KOPT-K1 (cell line): ENCODE measurements around the gene XPNPEP1.

Experiments
- H3K27ac ChIP-seq: fragments of 200-600 bp; sonication (generic); 2 replicates; pipeline ENCODE4 v1.5.1; 2016; ENCODE audit warnings: antibody characterized with exemption, mild to moderate bottlenecking, low read depth, low read length; ENCODE audit not compliant: poor library complexity, severe bottlenecking
- H3K36me3 ChIP-seq: fragments of 200-600 bp; sonication (generic); 2 replicates; pipeline ENCODE4 v1.5.1; 2017; ENCODE audit warnings: antibody characterized with exemption, mild to moderate bottlenecking, low read length, moderate library complexity; ENCODE audit not compliant: insufficient read depth
- H3K9me3 ChIP-seq: fragments of 200-600 bp; sonication (generic); 2 replicates; pipeline ENCODE4 v1.5.1; 2017; ENCODE audit warnings: antibody characterized with exemption, low read length, mild to moderate bottlenecking; ENCODE audit not compliant: insufficient read depth, poor library complexity, severe bottlenecking

Gene XPNPEP1

DNA sequence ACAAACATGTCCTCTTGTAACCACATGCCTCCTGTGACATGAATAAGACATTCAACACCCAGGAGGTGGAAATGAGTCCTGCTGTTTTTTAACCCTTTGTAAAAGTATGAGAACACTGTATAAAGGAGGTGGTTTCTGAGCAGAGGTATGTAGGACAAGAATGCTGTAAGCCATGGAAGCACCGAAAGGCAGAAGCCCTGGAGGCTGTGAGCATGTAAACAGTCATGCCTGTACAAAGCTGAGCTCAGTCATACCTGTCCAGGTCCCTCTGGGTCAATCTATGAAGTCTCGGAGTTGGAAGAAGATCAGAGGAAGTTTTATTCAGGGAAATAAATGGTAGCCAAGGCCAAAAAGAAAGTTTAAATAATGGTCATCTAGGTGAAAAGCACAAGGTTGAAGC lies 34.7 kb upstream of the XPNPEP1 start:
- no peaks in the 10 kb centered on the region for H3K36me3 ChIP-seq
- H3K27ac ChIP-seq: no peak overlapping the region
- H3K9me3 ChIP-seq: no peaks in the 10 kb centered on the region

GRCh38 chr10:109957092-109957797 lies 33.9 kb upstream of the XPNPEP1 start:
- Histone ChIP-seq H3K36me3 (no peaks in the 10 kb centered on the region), H3K27ac (no peak overlapping the region), H3K9me3 (no peaks in the 10 kb centered on the region)

GRCh38 chr10:109956454-109957091 lies 33.3 kb upstream of the XPNPEP1 start:
- H3K9me3 ChIP-seq: no peaks in the 10 kb centered on the region
- H3K27ac ChIP-seq: no peak overlapping the region
- no peaks in the 10 kb centered on the region for H3K36me3 ChIP-seq

DNA sequence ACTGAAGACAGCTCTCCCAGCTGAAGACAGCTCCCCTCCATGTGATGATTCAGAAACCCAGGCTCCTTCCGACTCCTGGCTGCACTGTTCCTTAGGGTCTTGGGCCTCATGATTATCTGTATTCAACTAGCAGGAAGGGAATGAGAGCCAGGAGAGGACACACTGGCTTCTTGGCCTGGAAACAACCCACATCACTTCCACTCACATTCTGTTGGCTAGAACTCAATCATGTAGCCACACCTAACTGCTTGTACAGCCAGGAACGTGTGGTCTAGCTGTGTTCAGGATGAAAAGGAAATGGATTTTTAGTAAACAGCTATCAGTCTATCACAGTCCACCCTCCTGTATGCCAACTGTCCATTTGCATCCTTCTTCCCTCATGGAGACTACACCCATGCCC lies 30.5 kb upstream of the XPNPEP1 start:
- no peaks in the 10 kb centered on the region for H3K9me3 ChIP-seq

GRCh38 chr10:109952526-109952925 lies 29.2 kb upstream of the XPNPEP1 start:
- Histone ChIP-seq H3K9me3 (no peaks in the 10 kb centered on the region), H3K27ac (no peak overlapping the region), H3K36me3 (no peaks in the 10 kb centered on the region)

More for the DNA sequence above, 30.5 kb upstream of the XPNPEP1 start:
- Histone ChIP-seq H3K36me3 (no peaks in the 10 kb centered on the region), H3K27ac (no peak overlapping the region)

DNA sequence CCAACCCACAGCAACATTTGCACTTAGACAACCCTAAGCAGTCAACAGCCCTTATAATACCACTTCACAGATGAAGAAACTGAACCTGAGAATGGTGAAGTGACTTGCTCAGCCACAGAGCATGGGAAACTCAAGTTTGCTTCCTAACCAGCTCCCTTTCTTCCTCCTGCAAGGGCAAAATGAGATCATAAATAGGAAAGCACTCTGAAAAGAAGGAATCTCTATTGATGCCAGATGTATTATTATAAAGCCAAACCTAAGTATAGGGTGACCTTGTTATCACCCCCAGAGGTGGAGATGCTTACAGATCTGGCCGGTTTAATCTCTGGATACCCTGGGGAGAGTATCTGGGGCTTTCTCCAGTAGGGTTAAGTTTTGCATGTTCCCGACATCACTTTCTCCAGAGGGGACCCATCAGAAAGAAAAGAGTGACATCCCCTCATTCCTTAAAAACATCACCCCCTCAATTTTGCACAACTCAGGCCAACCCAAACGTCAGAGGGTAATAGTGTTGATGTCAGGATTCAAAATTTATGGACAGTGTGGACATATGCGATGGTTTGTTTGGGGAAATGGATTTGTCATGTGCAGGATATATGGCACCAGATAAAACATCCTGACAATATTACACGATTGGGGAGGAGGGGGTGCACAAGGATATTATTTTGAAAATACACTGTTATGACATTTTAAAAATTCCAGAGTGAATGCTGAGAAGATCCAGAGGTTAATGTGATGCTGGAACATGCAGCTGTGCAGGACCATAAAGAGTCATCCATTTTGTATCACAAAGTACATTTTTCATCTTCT lies 24.0 kb upstream of the XPNPEP1 start:
- Histone ChIP-seq H3K27ac (no peak overlapping the region), H3K9me3 (no peaks in the 10 kb centered on the region), H3K36me3 (no peaks in the 10 kb centered on the region)

DNA sequence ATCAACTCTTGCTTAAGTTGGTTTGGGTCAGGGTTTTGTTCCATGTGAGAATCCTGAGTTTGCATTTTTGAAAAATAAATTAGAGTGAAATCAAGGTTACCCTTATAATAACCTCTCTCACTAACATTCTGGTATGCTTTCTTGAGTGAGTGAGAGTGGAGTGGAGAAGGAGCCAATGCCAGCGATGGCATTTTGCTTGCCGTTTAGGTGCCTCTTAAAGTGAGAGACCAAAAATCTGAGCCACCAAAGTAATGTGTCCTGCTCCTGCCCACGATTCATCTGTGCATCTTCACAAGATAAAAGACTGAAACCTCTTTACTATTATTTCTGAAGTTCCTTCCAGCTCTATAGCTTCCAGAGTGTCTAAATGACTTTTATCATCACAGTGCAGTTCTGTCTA lies 23.4 kb upstream of the XPNPEP1 start:
- Histone ChIP-seq H3K27ac (no peak overlapping the region), H3K36me3 (no peaks in the 10 kb centered on the region), H3K9me3 (no peaks in the 10 kb centered on the region)

DNA sequence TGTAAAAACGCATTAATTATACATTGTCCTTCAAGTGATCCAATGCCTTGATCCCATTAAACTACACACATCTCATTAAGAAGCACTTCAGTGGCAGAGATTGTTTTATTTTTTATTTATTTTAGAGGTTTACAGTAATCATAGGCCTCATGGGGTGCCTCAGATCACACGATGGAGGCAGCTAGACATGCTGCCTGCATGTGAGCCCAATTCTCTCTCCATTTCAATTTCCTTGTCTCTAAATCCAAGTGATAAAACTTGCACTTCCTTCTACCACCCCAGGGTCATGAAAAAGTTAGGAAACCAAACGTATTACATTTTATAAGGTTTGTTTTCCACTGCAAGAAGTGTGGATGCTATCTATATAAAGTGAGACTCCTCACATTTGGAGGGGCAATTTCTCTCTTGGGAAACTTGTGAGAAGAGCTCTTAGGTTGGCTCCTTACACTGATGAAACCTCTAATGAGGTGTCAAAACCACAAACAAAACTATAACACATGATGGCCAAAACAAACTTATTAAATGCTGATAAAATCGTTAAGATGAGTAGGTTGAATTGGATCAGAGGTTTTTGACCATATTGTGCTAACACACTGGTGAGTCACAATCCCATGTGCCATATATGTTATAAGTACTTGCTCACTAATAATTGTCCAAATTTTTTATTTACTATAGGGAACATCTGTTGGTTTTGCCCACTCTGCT lies 22.3 kb upstream of the XPNPEP1 start:
- Histone ChIP-seq H3K36me3 (no peaks in the 10 kb centered on the region), H3K9me3 (no peaks in the 10 kb centered on the region), H3K27ac (no peak overlapping the region)

DNA sequence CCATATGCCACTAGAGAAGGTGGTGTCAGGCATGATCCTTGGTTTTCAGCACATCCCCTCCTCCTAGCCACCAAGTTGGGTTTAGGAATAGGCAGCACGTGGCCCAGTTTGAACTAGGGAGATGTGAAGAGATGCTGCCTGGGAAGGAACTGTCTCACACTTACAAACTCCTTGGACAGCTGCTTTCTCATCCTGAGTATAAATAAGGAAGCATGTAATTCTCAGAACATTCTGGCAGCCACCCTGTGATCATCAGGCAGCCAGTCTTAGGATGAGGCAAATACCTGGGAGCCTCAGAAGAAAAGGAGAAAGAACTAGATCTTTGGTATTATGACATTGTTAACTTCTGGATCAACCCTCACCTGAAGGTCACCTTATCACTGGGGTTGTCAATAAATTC lies 21.3 kb upstream of the XPNPEP1 start:
- Histone ChIP-seq H3K9me3 (no peaks in the 10 kb centered on the region), H3K27ac (no peak overlapping the region), H3K36me3 (no peaks in the 10 kb centered on the region)

DNA sequence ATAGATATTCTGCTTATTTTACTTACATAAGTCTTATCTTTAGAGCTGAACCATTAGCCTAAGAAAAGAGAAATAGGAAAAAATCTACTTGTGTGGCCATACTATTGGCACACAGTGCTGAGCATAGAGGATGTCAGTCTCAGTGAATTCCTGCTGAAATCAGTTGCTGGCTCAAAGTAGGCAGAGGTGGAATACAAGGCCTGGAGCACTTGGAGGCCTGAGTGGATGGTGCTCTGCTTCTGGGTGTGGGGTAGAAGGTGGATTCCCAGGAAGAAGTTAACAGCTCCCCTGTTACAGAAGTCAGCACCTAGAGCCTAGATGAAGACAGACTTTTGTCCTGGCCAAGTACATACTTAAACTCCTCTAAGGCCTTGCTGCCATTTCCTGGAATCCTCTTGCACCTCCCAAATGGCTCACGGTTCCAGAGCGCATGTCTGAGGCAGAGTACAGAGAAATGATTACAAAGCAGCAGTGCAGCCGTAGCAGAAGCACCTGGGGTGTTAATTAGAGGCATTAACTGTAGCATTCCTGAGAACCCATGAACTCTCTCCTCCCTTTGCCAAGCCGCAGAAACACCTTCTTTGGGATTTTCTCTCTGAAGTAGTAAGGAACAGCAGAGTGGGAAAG lies 18.0 kb upstream of the XPNPEP1 start:
- no peaks in the 10 kb centered on the region for H3K9me3 ChIP-seq
- no peak overlapping the region for H3K27ac ChIP-seq
- no peaks in the 10 kb centered on the region for H3K36me3 ChIP-seq

GRCh38 chr10:109940553-109940952 lies 17.2 kb upstream of the XPNPEP1 start:
- H3K9me3 ChIP-seq: no peaks in the 10 kb centered on the region
- no peaks in the 10 kb centered on the region for H3K36me3 ChIP-seq
- H3K27ac ChIP-seq: no peak overlapping the region

- Histone ChIP-seq H3K36me3 (no peaks in the 10 kb centered on the region), H3K9me3 (no peaks in the 10 kb centered on the region), H3K27ac (no peak overlapping the region)
These were observed 16.8 kb upstream of the XPNPEP1 start for GRCh38 chr10:109940117-109940516.

DNA sequence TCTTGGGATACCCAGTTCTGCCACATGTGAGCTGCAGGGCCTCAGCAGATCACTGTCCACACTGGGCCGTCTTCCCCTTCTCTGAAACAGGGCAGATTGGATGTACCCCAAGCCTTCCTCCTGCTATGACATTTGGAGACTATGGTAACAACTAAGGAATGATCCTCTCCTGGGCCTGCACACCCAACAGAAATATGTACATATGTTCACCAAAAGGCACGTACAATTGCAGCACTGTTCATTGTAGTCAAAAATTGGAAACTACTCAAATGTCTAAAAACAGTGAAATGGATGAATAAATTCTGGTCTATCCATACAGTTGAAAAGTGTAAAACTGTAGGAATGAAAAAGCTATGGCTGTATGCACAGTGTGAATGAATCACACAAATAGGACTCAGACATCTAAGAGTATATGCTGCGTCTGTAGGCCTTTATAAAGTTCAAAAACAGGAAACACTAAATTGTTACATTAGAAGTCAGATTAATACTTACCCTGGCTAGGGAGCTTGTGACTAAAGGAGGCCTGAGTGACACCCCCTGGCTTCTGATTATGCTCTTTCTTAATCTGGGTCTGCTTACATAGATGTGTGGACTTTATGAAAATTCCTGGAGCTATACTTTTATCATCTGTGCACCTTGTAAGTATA lies 16.1 kb upstream of the XPNPEP1 start:
- no peaks in the 10 kb centered on the region for H3K9me3 ChIP-seq
- H3K27ac ChIP-seq: no peak overlapping the region
- no peaks in the 10 kb centered on the region for H3K36me3 ChIP-seq

DNA sequence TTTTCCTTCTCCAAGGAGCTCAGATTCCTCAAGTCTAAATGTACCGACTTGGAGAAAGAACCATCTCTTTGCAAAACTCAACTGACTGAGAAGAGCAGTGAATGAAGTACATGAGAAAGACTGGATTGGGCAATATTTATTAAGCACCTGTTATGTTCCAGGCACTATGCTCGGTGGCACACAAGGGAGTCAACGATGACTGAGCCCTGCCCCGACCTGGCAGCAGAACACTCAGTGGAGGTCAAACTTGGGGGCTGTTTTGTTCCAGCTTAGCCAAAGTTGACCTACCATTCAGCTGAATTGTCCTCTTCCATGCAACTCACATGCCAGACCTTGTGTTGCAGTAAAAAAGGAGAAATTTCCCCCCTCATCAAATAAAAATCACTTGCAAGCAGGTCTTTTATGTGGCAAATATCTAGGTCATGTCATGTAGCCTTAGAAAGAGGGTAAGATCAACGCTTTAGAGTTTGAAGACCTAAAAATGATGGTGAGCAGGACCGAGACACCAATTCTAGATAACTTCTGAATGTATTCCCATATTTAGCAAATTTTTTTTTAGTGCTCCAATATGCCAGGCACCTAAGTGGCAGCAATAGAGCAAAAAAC lies 14.3 kb upstream of the XPNPEP1 start:
- no peak overlapping the region for H3K27ac ChIP-seq

More for the DNA sequence above, 14.3 kb upstream of the XPNPEP1 start:
- H3K36me3 ChIP-seq: no peaks in the 10 kb centered on the region
- H3K9me3 ChIP-seq: no peaks in the 10 kb centered on the region
